Measurements from ENCODE around the gene ZNF264. TPM values are rescaled to one million over a fixed set of nuclear protein-coding genes. Genes with fewer than 3 reads are reported as not detected.

ZNF264 gene
- total RNA-seq, 1 experiment from 2014 or later: 48.3 TPM

DNA sequence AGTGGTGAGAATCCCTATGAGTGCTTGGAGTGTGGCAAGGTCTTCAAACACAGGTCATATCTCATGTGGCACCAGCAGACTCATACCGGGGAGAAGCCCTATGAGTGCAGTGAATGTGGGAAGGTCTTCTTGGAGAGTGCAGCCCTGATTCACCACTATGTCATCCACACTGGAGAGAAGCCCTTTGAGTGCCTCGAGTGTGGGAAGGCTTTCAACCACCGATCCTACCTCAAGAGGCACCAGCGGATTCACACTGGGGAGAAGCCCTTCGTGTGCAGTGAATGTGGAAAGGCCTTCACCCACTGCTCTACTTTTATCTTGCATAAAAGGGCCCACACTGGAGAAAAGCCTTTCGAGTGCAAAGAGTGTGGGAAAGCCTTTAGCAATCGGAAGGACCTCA, 20.8 kb downstream of the ZNF264 start:
- ChIA-PET CTCF (no interaction called here), POLR2A (no interaction called here)
- Histone ChIP-seq H3K4me3 (ENCODE audit: low read depth in 2 of 2, low read length in 2 of 2) (no peak overlapping the region), H3K27me3 (ENCODE audit: control insufficient read depth, insufficient read depth, low read length) (no peaks in the 10 kb centered on the region), H3K4me1 (ENCODE audit: control insufficient read depth, insufficient read depth, low read length) (no peaks in the 10 kb centered on the region), H3K9me3 (ENCODE audit: control insufficient read depth, insufficient read depth, low read depth, low read length) (peaks cover 13% of the 10 kb centered on the region; the same call in 1 of the 2 replicates), H3K36me3 (ENCODE audit: control insufficient read depth, insufficient read depth, low read length) (peaks cover 16% of the 10 kb centered on the region), H3K27ac (ENCODE audit: low read length) (no peak overlapping the region)
- no peak for DNase-seq (ENCODE audit: low read depth, low spot score)
- ATAC-seq: no peak
- no TSS peak for BruUV-seq (replicated peaks)
- in situ Hi-C loops (cut with HindIII; ENCODE audit: low pct_unique_long_range_greater_than_20kb, low sequenced_read_pairs): no loop called here
- TF ChIP-seq POLR2AphosphoS5 (IDR thresholded peaks at IDR 0.05; ENCODE audit: low read depth, low read length) (no peak), TCF7L2 (IDR thresholded peaks at IDR 0.05; ENCODE audit: low read depth, low read length) (no peak), SIN3A (IDR thresholded peaks at IDR 0.05; ENCODE audit: borderline replicate concordance, insufficient read depth, low read depth, low read length) (no peak)
- TF ChIP-seq, protein P1, sequence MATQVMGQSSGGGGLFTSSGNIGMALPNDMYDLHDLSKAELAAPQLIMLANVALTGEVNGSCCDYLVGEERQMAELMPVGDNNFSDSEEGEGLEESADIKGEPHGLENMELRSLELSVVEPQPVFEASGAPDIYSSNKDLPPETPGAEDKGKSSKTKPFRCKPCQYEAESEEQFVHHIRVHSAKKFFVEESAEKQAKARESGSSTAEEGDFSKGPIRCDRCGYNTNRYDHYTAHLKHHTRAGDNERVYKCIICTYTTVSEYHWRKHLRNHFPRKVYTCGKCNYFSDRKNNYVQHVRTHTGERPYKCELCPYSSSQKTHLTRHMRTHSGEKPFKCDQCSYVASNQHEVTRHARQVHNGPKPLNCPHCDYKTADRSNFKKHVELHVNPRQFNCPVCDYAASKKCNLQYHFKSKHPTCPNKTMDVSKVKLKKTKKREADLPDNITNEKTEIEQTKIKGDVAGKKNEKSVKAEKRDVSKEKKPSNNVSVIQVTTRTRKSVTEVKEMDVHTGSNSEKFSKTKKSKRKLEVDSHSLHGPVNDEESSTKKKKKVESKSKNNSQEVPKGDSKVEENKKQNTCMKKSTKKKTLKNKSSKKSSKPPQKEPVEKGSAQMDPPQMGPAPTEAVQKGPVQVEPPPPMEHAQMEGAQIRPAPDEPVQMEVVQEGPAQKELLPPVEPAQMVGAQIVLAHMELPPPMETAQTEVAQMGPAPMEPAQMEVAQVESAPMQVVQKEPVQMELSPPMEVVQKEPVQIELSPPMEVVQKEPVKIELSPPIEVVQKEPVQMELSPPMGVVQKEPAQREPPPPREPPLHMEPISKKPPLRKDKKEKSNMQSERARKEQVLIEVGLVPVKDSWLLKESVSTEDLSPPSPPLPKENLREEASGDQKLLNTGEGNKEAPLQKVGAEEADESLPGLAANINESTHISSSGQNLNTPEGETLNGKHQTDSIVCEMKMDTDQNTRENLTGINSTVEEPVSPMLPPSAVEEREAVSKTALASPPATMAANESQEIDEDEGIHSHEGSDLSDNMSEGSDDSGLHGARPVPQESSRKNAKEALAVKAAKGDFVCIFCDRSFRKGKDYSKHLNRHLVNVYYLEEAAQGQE (IDR thresholded peaks at IDR 0.05; ENCODE audit: insufficient read depth in 1 of 2, low read depth in 2 of 2, low read length in 1 of 2): no peak
- TF ChIP-seq, protein P2, sequence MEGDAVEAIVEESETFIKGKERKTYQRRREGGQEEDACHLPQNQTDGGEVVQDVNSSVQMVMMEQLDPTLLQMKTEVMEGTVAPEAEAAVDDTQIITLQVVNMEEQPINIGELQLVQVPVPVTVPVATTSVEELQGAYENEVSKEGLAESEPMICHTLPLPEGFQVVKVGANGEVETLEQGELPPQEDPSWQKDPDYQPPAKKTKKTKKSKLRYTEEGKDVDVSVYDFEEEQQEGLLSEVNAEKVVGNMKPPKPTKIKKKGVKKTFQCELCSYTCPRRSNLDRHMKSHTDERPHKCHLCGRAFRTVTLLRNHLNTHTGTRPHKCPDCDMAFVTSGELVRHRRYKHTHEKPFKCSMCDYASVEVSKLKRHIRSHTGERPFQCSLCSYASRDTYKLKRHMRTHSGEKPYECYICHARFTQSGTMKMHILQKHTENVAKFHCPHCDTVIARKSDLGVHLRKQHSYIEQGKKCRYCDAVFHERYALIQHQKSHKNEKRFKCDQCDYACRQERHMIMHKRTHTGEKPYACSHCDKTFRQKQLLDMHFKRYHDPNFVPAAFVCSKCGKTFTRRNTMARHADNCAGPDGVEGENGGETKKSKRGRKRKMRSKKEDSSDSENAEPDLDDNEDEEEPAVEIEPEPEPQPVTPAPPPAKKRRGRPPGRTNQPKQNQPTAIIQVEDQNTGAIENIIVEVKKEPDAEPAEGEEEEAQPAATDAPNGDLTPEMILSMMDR (IDR thresholded peaks at IDR 0.05): no peak
- intact Hi-C loops (cut with micrococcal nuclease; ENCODE audit: unreplicated experiment): no loop called here

DNA sequence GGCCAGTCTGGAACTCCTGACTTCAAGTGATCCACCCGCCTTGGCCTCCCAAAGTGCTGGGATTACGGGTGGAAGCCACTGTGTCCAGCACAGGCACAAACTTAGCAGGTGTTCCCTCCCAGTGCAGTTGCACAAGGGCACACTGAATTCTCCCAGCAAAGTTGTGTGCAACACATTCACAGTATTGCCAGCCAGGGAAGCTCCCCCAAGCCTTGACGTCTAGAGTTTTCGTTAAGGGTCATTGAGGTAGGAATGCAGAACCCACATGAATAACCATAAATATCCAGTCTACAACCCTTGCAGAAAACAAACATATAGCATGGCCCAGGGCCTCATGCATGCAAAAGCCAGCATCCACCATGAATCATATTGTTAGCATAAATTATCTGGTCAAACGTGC, 36.2 kb downstream of the ZNF264 start:
- ChIA-PET POLR2A (interaction anchor here (0.6 kb wide), 1 partner anchor 665 kb away, joined by 3 read pairs; no protein-coding TSS in a partner anchor), CTCF (no interaction called here)
- TF ChIP-seq, protein P1 (IDR thresholded peaks at IDR 0.05; ENCODE audit: insufficient read depth in 1 of 2, low read depth in 2 of 2, low read length in 1 of 2): no peak
- TF ChIP-seq, protein P2 (IDR thresholded peaks at IDR 0.05): no peak
- no peak for TF ChIP-seq SIN3A (IDR thresholded peaks at IDR 0.05; ENCODE audit: borderline replicate concordance, insufficient read depth, low read depth, low read length)
- no peak for TF ChIP-seq POLR2AphosphoS5 (IDR thresholded peaks at IDR 0.05; ENCODE audit: low read depth, low read length)
- no peak for TF ChIP-seq TCF7L2 (IDR thresholded peaks at IDR 0.05; ENCODE audit: low read depth, low read length)
- Histone ChIP-seq H3K9me3 (ENCODE audit: control insufficient read depth, insufficient read depth, low read depth, low read length) (no peaks in the 10 kb centered on the region), H3K27ac (ENCODE audit: low read length) (no peak overlapping the region), H3K4me1 (ENCODE audit: control insufficient read depth, insufficient read depth, low read length) (no peaks in the 10 kb centered on the region), H3K36me3 (ENCODE audit: control insufficient read depth, insufficient read depth, low read length) (no peaks in the 10 kb centered on the region), H3K27me3 (ENCODE audit: control insufficient read depth, insufficient read depth, low read length) (no peaks in the 10 kb centered on the region), H3K4me3 (ENCODE audit: low read depth in 2 of 2, low read length in 2 of 2) (no peak overlapping the region)
- DNase-seq (ENCODE audit: low read depth, low spot score): no peak
- ATAC-seq: no peak
- intact Hi-C loops (cut with micrococcal nuclease; ENCODE audit: unreplicated experiment) (no loop called here), in situ Hi-C loops (cut with HindIII; ENCODE audit: low pct_unique_long_range_greater_than_20kb, low sequenced_read_pairs) (no loop called here)
- BruUV-seq (replicated peaks): no TSS peak
